GM19193 (cell line): ENCODE data around the gene ERBB3.

ENCODE experiments used
- POLR2A ChIP-seq: IDR thresholded peaks from 4 replicates; pipeline ENCODE4 v1.6.1; 2011; ENCODE audit not compliant: insufficient read depth, insufficient read length; ENCODE audit errors: extremely low read depth

The ERBB3 gene

DNA sequence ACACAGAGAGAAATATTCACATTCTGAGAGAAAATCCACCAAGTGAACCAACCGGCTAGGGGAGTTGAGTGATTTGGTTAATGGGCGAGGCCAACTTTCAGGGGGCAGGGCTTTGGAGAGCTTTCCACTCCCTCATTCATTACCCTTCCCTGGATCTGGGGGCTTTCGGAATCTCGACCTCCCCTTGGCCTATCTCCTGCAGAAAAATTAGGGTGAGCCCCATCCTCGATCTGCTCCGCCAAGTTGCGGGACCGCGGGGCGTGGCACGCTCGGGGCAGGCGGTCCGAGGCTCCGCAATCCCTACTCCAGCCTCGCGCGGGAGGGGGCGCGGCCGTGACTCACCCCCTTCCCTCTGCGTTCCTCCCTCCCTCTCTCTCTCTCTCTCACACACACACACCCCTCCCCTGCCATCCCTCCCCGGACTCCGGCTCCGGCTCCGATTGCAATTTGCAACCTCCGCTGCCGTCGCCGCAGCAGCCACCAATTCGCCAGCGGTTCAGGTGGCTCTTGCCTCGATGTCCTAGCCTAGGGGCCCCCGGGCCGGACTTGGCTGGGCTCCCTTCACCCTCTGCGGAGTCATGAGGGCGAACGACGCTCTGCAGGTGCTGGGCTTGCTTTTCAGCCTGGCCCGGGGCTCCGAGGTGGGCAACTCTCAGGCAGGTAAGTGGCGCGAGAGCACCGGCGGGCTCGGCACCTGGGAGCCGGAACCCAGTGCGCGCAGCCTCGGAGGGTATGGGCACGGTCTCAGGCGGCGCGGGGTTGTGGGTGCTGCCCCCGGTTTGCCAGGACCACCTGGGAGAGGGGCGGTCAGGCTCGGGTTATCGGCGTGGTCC, at the start of gene ERBB3:
TSS of gene ERBB3 (plus strand) at position 443 of the 833 bp plus-strand sequence. CDS start at position 579, 136 bp downstream.
- TF ChIP-seq POLR2A: no peak

DNA sequence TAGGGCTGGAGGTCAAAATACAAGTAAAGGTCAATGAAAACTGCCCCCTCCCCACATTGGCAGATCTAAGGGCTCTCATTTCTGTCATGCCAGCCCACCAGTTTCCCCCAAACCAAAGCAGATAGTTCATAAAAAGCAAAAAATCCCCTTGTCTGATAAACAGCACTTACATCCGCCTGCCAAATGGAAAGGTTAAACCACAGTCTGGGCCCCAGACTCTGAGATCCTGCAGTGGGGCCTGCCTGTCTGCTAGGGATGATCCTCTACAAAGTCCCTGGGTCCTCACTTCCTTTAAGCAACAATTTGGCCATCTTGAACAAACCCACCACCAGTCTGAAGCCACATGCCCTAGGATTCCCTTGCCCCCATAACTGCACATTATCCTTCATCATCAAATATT, 48.0 kb upstream of the ERBB3 start:
- TF ChIP-seq POLR2A: no peak

DNA sequence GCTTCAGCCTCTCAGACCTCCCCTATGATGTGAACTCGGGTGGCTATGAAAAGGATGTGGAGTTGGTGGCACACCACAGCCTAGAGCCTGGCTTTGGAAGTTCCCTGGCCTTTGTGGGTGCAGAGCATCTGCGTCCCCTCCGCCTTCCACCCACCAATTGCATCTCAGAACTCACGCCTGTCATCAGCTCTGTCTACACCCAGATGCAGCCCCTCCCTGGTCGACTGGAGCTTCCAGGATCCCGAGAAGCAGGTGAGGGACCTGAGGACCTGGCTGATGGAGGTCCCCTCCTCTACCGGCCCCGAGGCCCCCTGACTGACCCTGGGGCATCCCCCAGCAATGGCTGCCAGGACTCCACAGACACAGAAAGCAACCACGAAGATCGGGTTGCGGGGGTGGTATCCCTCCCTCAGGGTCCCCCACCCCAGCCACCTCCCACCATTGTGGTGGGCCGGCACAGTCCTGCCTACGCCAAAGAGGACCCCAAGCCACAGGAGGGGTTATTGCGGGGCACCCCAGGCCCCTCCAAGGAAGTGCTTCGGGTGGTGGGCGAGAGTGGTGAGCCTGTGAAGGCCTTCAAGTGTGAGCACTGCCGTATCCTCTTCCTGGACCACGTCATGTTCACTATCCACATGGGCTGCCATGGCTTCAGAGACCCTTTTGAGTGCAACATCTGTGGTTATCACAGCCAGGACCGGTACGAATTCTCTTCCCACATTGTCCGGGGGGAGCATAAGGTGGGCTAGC, 45.2 kb upstream of the ERBB3 start:
- no peak for TF ChIP-seq POLR2A

DNA sequence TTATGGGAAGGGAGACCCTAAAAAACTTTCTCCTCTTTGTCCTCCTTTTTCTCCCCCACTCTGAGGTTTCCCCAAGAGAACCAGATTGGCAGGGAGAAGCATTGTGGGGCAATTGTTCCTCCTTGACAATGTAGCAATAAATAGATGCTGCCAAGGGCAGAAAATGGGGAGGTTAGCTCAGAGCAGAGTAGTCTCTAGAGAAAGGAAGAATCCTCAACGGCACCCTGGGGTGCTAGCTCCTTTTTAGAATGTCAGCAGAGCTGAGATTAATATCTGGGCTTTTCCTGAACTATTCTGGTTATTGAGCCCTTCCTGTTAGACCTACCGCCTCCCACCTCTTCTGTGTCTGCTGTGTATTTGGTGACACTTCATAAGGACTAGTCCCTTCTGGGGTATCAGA, 42.8 kb upstream of the ERBB3 start:
- TF ChIP-seq POLR2A: no peak

DNA sequence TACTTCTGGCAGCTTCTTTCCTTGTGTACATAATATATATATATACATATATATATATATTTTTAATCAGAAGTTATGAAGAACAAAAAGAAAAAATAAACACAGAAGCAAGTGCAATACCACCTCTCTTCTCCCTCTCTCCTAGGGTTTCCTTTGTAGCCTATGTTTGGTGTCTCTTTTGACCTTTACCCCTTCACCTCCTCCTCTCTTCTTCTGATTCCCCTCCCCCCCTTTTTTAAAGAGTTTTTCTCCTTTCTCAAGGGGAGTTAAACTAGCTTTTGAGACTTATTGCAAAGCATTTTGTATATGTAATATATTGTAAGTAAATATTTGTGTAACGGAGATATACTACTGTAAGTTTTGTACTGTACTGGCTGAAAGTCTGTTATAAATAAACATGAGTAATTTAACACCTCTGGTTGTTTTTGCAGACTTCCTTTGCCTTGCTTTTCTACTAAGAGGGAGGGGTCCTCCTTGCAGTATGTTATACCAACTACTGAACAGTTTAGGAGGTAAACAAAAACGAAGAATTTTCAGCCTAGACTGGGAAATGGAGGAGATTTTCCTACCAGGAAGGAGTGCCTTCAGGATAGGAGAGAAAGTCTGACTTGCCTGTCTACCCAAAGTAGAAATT, 41.8 kb upstream of the ERBB3 start:
- TF ChIP-seq POLR2A: no peak

DNA sequence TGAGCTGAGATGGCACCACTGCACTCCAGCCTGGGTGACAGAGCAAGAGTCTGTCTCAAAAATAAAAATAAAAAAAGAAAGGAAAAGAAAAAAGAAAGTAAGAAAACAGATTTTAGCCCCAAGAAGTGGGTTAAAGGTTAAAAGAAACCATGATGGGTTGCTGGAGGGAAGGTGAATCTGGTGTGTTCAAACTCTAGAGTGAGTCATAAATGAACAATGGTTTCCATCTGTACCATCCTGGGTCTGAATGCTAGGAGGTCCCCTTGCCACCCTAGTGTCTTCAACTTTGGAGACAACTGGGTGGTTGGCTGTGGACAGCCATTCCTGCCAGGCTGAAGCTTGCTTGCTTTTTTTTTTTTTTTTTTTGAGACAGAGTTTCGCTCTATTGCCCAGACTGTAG, 39.8 kb upstream of the ERBB3 start:
- TF ChIP-seq POLR2A: no peak

DNA sequence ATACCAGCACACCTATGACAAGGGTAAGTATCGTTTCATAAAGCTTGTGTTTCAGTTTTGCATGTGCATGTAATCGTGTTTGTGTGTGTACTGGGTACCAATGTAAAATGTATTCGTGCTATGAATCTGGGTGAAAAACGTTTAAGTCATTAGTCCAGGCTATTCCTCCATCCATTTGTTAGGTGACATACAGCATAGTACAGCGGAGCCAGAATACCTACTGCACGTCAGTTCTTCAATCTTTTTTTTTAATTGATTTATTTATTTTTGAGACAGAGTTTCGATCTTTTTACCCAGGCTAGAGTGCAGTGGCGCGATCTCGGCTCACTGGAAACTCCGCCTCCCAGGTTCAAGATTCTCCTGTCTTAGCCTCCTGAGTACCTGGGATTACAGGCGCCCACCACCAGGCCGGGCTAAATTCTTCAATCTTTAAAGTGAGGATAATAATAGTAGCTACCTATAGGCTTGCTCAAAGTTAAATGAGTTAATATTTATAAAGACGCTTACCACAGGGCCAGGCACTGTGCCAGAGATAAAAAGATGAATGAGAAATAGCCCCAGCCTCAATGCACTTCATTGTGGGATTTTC, 38.9 kb upstream of the ERBB3 start:
- TF ChIP-seq POLR2A: no peak

DNA sequence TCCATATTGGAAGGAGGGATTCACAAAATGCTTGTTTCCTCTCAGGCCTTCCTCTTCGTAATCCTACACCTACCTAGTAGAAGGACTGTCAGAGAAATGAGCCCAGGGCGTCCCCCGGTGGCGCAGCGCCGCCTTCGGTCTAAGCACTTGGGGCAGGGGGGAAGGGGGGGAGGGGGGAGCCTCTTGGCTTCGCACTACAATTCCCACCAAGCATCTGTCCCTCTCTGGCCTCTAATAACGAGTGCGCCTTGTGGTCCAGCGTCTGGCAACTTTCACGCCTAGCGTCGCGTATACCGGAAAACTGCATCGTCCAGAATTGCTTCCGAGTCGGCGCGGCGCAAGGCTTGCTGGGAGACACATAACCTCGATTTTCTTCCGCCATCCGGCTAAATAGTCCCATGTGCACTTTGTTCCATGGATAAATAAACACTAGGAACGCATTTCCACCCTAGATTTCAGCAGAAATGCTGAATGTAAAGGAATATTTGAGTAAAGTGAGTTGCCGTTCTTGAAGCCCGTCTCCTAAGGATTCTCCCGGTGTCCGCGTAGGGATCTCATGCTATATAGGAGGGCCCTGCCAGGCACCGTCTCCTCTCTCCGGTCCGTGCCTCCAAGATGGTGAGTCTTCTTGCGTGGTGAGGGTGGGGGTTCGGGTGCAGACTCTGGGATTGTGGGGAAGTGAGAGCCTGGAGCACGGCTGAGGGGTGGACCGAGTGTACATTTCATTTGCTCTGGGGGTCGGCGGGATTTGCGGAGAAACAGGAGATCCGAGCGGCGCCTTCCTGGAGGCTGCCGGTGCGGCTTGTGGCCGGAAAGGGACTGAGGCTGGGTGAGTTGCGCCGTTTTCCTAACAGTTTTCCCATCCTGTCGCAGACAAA, 38.2 kb upstream of the ERBB3 start, which contains the start of gene RPS26:
TSS of gene RPS26 (plus strand) at position 367 of the 878 bp plus-strand sequence. CDS start at position 616, 249 bp downstream.
- TF ChIP-seq POLR2A: peak; percentile 100

DNA sequence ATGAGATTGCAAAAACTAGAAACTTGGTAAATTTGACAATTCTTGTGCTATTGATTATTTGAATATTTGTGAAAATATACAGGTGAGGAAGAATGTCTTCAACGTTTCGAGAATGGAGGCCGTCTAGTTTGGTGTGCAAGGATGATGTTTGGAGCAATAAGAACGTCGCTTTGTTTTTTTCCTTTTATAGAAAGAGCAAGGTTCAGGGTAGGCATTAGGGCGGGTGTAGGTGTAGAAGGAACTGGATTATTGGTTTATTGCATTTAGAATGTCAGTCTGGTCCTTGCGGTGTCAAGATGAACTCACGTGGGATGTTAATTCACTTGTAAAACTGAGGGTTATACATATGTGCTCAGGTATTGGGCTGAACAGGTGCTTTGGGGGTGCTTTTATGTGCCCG, 37.1 kb upstream of the ERBB3 start:
- no peak for TF ChIP-seq POLR2A

DNA sequence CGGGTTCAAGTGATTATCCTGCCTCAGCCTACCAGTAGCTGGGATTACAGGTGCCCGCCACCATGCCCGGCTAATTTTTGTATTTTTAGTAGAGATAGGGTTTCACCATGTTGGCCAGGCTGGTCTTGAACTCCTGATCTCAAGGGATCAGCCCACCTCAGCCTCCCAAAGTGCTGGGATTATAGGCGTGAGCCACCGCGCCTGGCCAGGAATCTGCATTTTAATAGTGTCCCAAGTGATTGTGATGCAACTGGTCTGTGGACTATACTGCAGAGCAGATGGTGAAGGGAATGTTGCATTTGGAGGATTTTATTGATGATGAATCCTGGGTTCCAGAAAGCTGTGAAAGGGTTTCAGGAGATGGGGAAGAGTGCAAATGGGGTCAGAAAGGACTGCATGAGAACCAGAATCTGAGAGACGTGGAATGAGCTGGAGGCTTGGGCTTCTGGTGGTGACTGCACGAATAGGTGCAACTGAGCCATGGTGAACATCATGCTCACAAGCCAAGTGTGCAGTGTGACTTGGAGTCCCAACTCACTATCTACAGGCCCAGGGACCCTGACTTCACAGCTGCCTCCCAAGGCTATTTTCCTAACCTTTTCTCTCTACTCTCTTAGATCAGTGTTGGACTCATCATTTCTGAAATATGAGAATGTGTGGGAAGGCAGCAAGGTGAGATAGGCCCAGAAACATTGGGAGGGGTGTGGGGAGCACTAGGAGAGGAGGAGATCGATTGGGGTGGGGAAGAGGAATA, 33.8 kb upstream of the ERBB3 start:
- no peak for TF ChIP-seq POLR2A

DNA sequence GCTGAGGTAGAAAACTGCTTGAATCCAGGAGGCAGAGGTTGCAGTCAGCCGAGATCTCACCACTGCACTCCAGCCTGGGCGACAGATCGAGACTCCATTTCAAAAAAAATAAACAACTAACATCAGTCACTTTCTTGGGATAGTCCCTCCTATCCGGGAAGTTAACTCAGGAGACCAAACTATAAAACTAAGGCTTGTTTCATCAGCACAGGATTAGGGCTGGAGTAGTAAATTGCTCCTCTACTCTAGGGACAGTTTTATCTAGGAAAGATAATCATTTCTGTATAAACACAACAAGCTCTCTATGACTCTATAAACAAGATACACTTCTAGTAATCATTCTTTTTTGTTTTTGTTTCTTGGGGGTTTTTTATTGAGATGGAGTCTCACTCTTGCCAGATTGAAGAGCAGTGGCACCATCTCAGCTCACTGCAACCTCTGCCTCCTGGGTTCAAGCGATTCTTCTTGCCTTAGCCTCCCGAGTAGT, 26.5 kb upstream of the ERBB3 start:
- no peak for TF ChIP-seq POLR2A

DNA sequence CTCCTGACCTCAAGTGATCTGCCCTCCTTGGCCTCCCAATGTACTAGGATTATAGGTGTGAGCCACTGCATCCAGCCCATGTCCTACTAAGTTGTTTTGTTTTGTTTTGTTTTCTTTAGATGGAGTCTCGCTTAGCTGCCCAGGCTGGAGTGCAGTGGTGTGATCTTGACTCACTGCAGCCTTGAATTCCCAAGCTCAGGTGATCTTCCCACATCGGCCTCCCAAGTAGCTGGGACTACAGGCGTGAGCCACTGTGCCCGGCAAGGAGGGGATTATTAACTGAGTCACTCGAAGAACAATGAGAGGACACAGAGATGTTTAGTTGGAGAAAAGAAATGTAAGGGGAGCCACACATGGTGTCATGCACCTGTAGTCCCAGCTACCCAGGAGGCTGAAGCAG, 18.0 kb upstream of the ERBB3 start:
- no peak for TF ChIP-seq POLR2A

DNA sequence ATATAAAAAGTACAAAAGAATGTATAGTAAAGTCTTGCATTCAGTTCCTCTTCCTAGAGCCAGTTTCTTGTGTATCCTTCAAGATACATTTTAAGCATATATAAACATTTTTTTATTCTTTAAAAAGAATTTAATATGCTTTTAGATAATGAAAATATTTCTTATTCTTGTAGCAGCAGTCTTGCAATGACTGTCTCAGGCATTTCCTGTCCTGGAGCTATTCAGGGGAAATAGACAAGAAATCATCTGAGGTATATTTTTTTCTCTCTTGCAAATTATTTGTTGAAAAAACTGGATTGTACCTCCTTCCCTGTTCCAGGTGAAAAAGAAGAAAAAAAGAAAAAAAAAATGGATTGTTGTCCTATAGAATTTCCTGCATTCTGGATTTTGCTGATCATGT, 17.0 kb upstream of the ERBB3 start:
- no peak for TF ChIP-seq POLR2A
